Measurements from ENCODE around the gene RFX5.

Gene RFX5

GRCh38 chr1:151340870-151341754, 5.9 kb downstream of the RFX5 start (continued):
- TF ChIP-seq ZNF596 (tag by site-specific recombination; IDR thresholded peaks at IDR 0.05) (no peak), SP7 (tag by site-specific recombination; IDR thresholded peaks at IDR 0.05) (peak; percentile 27; the same call in 1 of the 2 replicates), ZNF10 (tag by site-specific recombination; IDR thresholded peaks at IDR 0.05) (0 out of 2 replicates have a peak, but pooled peaks have one; percentile 11), ZNF2 (tag by site-specific recombination; IDR thresholded peaks at IDR 0.05) (0 out of 2 replicates have a peak, but pooled peaks have one; percentile 60), ZNF426 (tag by site-specific recombination; IDR thresholded peaks at IDR 0.05) (no peak), CTCF (tag by site-specific recombination; IDR thresholded peaks at IDR 0.05) (peak; percentile 65), ZNF202 (tag by site-specific recombination; IDR thresholded peaks at IDR 0.05; ENCODE audit: borderline replicate concordance) (no peak), ZNF626 (tag by site-specific recombination; IDR thresholded peaks at IDR 0.05) (no peak), ZBTB21 (tag by site-specific recombination; IDR thresholded peaks at IDR 0.05) (0 out of 2 replicates have a peak, but pooled peaks have one; percentile 9), ZNF529 (tag by site-specific recombination; IDR thresholded peaks at IDR 0.05; ENCODE audit: insufficient replicate concordance) (no peak), ZNF664 (tag by site-specific recombination; IDR thresholded peaks at IDR 0.05) (peak; percentile 83; the same call in 1 of the 2 replicates), PBX3 (CRISPR knock-in tag; IDR thresholded peaks at IDR 0.05) (no peak), ZNF768 (tag by site-specific recombination; IDR thresholded peaks at IDR 0.05) (no peak), OVOL3 (tag by site-specific recombination; IDR thresholded peaks at IDR 0.05) (no peak), ZNF391 (tag by site-specific recombination; IDR thresholded peaks at IDR 0.05; ENCODE audit: borderline replicate concordance, low read depth) (no peak; the same call in 1 of the 2 replicates), ZNF629 (tag by site-specific recombination; IDR thresholded peaks at IDR 0.05) (peak; percentile 52; the same call in 1 of the 2 replicates), ZNF600 (tag by site-specific recombination; IDR thresholded peaks at IDR 0.05) (peak; percentile 43; the same call in 1 of the 2 replicates), ZNF280C (tag by site-specific recombination; IDR thresholded peaks at IDR 0.05) (no peak), ZNF26 (tag by site-specific recombination; IDR thresholded peaks at IDR 0.05) (no peak), MZF1 (tag by site-specific recombination; IDR thresholded peaks at IDR 0.05; ENCODE audit: borderline replicate concordance) (no peak), ZNF423 (tag by site-specific recombination; IDR thresholded peaks at IDR 0.05) (no peak), ZNF654 (tag by site-specific recombination; IDR thresholded peaks at IDR 0.05; ENCODE audit: low read depth) (peak; percentile 87)
